Subcutaneous abdominal adipose tissue (tissue), 5 donors: ENCODE data around the gene RPL34.

Source experiments
- H3K27ac ChIP-seq: one replicate; pipeline ENCODE4 v1.7.0; 2013; ENCODE audit warnings: low read depth, mild to moderate bottlenecking, inconsistent platforms, low read length, moderate library complexity
- H3K27me3 ChIP-seq, 5 donors: one replicate each; pipeline ENCODE4 v1.7.0; 2013; ENCODE audit warnings: low read length in 5 of 5, inconsistent platforms in 1 of 5; ENCODE audit not compliant: control insufficient read depth in 5 of 5, insufficient read depth in 4 of 5
- H3K36me3 ChIP-seq, 5 donors: one replicate each; pipeline ENCODE4 v1.7.0; 2013; ENCODE audit warnings: low read length in 5 of 5; ENCODE audit not compliant: control insufficient read depth in 5 of 5, insufficient read depth in 5 of 5
- H3K4me1 ChIP-seq, 5 donors: one replicate each; pipeline ENCODE4 v1.7.0; 2013; ENCODE audit warnings: low read length in 5 of 5, mild to moderate bottlenecking in 3 of 5, moderate library complexity in 1 of 5; ENCODE audit not compliant: control insufficient read depth in 5 of 5, insufficient read depth in 5 of 5
- H3K4me3 ChIP-seq, 5 donors: one replicate each; pipeline ENCODE4 v1.7.0; 2013; ENCODE audit warnings: low read length in 5 of 5, low read depth in 1 of 5
- H3K9ac ChIP-seq, 5 donors: one replicate each; pipeline ENCODE4 v1.7.0; 2013; ENCODE audit warnings: low read length in 5 of 5, mild to moderate bottlenecking in 4 of 5, moderate library complexity in 3 of 5
- H3K9me3 ChIP-seq, 5 donors: one replicate each; pipeline ENCODE4 v1.7.0; 2013; ENCODE audit warnings: low read length in 5 of 5; ENCODE audit not compliant: control insufficient read depth in 5 of 5
- donor health status: healthy.
- donor health status: healthy.
- donor health status: healthy.
- donor health status: healthy.
- donor health status: healthy.

The RPL34 gene

DNA sequence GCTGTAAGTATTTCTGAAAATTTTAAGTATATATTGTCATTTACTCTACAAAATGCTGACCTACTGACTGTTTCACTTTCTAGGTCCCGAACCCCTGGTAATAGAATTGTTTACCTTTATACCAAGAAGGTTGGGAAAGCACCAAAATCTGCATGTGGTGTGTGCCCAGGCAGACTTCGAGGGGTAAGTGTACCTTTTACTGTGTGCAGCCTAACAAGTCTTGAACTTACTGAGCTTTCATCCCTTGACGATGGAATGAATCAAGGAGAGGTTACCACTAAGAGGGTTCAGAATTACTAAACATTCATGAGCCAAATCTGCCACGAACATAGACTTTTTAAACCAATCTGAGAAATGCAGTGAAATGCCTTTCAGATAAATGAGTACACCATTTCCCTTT, 1.6 kb downstream of the RPL34 start:
- no peak overlapping the region for H3K4me3 ChIP-seq
- H3K9ac ChIP-seq = peak overlapping the region in 3 of 5 donors; percentile 54 to 89 (median 69)
- no peaks in the 10 kb centered on the region for H3K9me3 ChIP-seq
- peaks cover 2 to 30% (median 24%) of the 10 kb centered on the region in 5 donors for H3K4me1 ChIP-seq
- H3K36me3 ChIP-seq = peaks cover 27 to 53% (median 51%) of the 10 kb centered on the region in 5 donors
- H3K27me3 ChIP-seq = no peaks in the 10 kb centered on the region
- H3K27ac ChIP-seq = peak overlapping the region; percentile 88

GRCh38 chr4:108622828-108623227, 2.5 kb downstream of the RPL34 start:
- Histone ChIP-seq H3K36me3 (peaks cover 28 to 60% (median 54%) of the 10 kb centered on the region in 5 donors), H3K4me1 (peaks cover 2 to 30% (median 24%) of the 10 kb centered on the region in 5 donors), H3K4me3 (no peak overlapping the region), H3K9ac (peak overlapping the region in 1 of 5 donors; percentile 54), H3K27me3 (no peaks in the 10 kb centered on the region), H3K9me3 (no peaks in the 10 kb centered on the region), H3K27ac (no peak overlapping the region)

DNA sequence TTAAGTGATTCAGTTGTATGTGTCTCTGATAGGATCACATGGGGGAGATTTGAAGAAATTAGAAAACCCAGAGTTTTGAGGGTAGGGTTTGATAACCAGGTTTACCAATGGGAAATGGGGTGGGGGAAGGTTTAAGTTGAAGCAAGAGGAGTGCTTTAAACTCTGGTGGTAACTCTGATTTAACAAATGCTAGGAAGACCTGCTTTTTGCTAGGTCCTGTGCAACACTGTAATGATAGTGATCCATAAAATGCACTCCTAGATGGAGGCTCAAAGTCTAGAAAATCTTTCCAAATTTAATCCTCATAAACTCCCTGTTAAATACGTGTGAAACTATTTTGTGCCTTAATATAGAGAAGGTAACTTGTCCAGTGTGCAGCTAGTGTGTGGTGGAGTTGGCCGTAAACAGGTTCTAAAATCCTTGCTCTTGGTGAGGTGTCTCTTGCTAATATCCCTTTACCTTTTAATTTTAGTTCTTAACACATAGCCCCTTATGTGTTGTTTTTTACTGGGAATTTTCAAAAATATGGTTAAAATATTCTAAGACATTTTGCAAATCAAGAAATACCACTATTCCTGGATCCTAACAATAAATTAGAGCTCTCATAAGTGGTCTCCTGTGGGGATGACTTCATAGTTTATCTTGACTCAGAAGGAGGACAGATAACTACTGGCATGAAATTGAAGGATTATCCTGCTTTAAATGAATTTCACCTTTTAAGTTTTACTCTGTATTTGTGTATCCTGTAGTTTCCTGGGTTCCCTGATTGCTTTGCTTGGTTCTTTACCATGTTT, 4.1 kb downstream of the RPL34 start:
- Histone ChIP-seq H3K4me3 (no peak overlapping the region), H3K4me1 (peaks cover 2 to 27% (median 24%) of the 10 kb centered on the region in 5 donors), H3K9me3 (no peaks in the 10 kb centered on the region), H3K9ac (peak overlapping the region in 1 of 5 donors; percentile 25), H3K27ac (no peak overlapping the region), H3K27me3 (no peaks in the 10 kb centered on the region), H3K36me3 (peaks cover 33 to 66% (median 60%) of the 10 kb centered on the region in 5 donors)

DNA sequence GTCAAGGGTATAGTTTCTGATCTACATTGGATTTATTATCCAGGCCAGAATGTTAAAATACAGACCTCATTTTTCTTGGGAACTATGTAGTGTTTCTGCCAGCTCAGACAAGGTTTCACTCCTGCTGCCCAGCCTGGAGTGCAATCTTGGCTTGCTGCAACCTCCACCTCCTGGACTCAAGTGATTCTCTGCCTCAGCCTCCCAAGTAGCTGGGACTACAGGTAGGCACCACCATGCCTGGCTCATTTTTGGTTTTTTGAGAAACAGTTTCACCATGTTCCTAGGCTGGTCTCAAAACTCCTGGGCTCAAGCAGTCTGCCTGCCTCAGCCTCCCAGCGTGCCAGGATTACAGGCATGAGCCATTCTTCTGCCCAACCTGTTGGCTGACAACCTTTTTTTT, 5.7 kb downstream of the RPL34 start:
- Histone ChIP-seq H3K27ac (no peak overlapping the region), H3K27me3 (no peaks in the 10 kb centered on the region), H3K4me1 (peaks cover 2 to 16% (median 14%) of the 10 kb centered on the region in 5 donors), H3K4me3 (no peak overlapping the region), H3K9ac (no peak overlapping the region), H3K9me3 (no peaks in the 10 kb centered on the region), H3K36me3 (peaks cover 41 to 82% (median 71%) of the 10 kb centered on the region in 5 donors)

- Histone ChIP-seq H3K9ac (no peak overlapping the region), H3K27ac (no peak overlapping the region)
Measured at GRCh38 chr4:108628411-108628810, 8.0 kb downstream of the RPL34 start.

GRCh38 chr4:108635070-108635655, 14.8 kb downstream of the RPL34 start:
- no peak overlapping the region for H3K9ac ChIP-seq
- no peaks in the 10 kb centered on the region for H3K9me3 ChIP-seq
- no peak overlapping the region for H3K4me3 ChIP-seq
- no peak overlapping the region for H3K27ac ChIP-seq
- H3K4me1 ChIP-seq = peaks cover 0 to 4% (median 0%) of the 10 kb centered on the region in 5 donors
- H3K36me3 ChIP-seq = peaks cover 19 to 49% (median 31%) of the 10 kb centered on the region in 5 donors
- no peaks in the 10 kb centered on the region for H3K27me3 ChIP-seq

More at GRCh38 chr4:108628411-108628810, 8.0 kb downstream of the RPL34 start:
- H3K36me3 ChIP-seq = peaks cover 45 to 87% (median 70%) of the 10 kb centered on the region in 5 donors
- H3K4me3 ChIP-seq = no peak overlapping the region
- H3K9me3 ChIP-seq = no peaks in the 10 kb centered on the region
- no peaks in the 10 kb centered on the region for H3K27me3 ChIP-seq
- H3K4me1 ChIP-seq = peaks cover 0 to 3% (median 0%) of the 10 kb centered on the region in 5 donors

DNA sequence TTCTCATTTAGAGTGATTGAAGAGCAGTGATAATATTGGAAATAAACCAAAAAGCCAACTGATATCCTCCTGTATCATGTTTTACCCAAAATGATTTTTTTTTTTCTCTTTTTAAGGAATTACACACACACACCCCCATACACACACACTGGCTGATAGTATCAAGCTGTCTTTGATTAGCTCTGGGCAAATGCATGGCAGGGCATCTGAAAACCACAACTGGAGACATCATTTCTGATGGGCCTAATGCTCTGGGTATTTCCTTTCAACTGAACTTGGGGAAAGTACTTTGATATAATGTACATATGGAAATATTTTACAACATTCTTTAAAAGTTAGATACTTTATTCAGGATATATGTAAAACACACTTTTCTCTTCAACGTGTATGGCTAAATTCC, 15.9 kb downstream of the RPL34 start:
- Histone ChIP-seq H3K4me3 (no peak overlapping the region), H3K9ac (no peak overlapping the region), H3K27me3 (no peaks in the 10 kb centered on the region), H3K36me3 (peaks cover 11 to 39% (median 24%) of the 10 kb centered on the region in 5 donors), H3K27ac (no peak overlapping the region), H3K9me3 (no peaks in the 10 kb centered on the region), H3K4me1 (peaks cover 0 to 4% (median 0%) of the 10 kb centered on the region in 5 donors)

- Histone ChIP-seq H3K27ac (no peak overlapping the region), H3K4me3 (no peak overlapping the region), H3K27me3 (no peaks in the 10 kb centered on the region), H3K36me3 (peaks cover 0 to 25% (median 20%) of the 10 kb centered on the region in 5 donors), H3K4me1 (peaks cover 0 to 4% (median 0%) of the 10 kb centered on the region in 5 donors), H3K9ac (no peak overlapping the region), H3K9me3 (no peaks in the 10 kb centered on the region)
Measured at GRCh38 chr4:108637856-108638255, 17.5 kb downstream of the RPL34 start.

DNA sequence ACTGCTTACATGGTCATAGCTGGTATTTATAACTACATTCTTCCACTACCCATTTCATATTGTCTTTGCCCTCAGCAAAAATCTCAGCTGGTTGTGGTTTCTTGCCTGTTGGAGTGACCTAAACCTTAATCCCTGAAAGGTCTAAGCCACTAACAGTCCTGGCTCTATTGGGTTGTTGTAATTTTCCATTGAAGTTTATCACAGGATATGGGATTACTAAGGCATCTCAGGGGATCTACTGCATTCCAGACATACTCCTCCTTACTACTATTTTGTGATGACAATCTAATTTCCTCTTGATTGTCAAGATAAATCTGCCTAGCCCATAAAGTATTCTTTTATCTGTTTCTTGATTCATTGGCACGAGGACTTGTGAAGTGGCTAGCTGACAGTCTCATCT, 23.9 kb downstream of the RPL34 start:
- no peak overlapping the region for H3K4me3 ChIP-seq
- H3K27ac ChIP-seq = no peak overlapping the region
- H3K4me1 ChIP-seq = peaks cover 0 to 4% (median 0%) of the 10 kb centered on the region in 5 donors
- H3K9me3 ChIP-seq = no peaks in the 10 kb centered on the region
- no peak overlapping the region for H3K9ac ChIP-seq
- no peaks in the 10 kb centered on the region for H3K27me3 ChIP-seq
- no peaks in the 10 kb centered on the region for H3K36me3 ChIP-seq

- peaks cover 0 to 14% (median 13%) of the 10 kb centered on the region in 5 donors for H3K4me1 ChIP-seq
- H3K27ac ChIP-seq = no peak overlapping the region
- no peak overlapping the region for H3K9ac ChIP-seq
- H3K4me3 ChIP-seq = no peak overlapping the region
- H3K36me3 ChIP-seq = no peaks in the 10 kb centered on the region
- no peaks in the 10 kb centered on the region for H3K9me3 ChIP-seq
- H3K27me3 ChIP-seq = no peaks in the 10 kb centered on the region
Measured at GRCh38 chr4:108646706-108647105, 26.3 kb downstream of the RPL34 start.
